ENCODE results near the gene COLGALT1. TPM values are rescaled to one million over a fixed set of nuclear protein-coding genes. Genes with fewer than 3 reads are reported as not detected.

Gene COLGALT1
- polyA plus RNA-seq, 2 of the 4 experiments (the other 2 are of a cell fraction): 57.1 to 64.4 TPM

- CTCF ChIA-PET: interaction anchor here (0.6 to 2.1 kb wide), 6 partner anchors 10 to 327 kb away, joined by 3 to 10 read pairs (median 3); no protein-coding TSS in a partner anchor
- WGBS (ENCODE audit: missing lambda C conversion rate): 73% methylated on average over 8 of the region's 8 CpGs
- FAIRE-seq: no peak
Observed at GRCh38 chr19:17529239-17530158, 25.9 kb upstream of the COLGALT1 start.

DNA sequence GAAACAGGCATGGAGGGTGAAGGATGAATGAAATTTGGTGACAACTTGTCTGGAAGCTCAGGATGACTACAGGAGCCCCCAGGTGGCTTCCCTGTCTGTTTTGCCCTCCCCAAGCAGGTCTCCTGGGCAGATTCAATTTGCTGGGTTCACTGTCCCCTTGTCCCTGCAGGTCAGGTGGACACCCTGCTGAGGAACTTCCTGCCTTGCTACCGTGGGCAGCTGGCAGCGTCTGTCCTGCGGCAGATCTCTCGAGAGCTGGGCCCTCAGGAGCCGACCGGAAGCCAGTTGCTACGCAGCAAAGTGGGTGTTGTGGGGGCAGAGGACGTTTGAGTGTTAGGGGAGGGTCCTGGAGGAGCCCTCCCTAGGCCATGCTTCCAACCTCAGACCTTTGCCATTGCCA lies 24.9 kb upstream of the COLGALT1 start:
- Histone ChIP-seq H3K4me2 (no peak overlapping the region), H3K4me3 (no peak overlapping the region), H3K27ac (0 out of 6 replicates have a peak overlapping the region, but pooled peaks of 1 of the 2 experiments have one; percentile 16), H3K4me1 (0 out of 3 replicates have a peak, but pooled peaks cover 4% of the 10 kb centered on the region), H3K9me3 (no peaks in the 10 kb centered on the region; the same call in 2 of the 3 replicates)
- ATAC-seq (peak in 1 of 2 experiments; percentile 42; a peak in 1 of 6 replicates), DNase-seq (ENCODE audit: low read depth in 1 of 2, low spot score in 1 of 2) (no peak), FAIRE-seq (no peak)
- ChIA-PET POLR2A (no interaction called here), CTCF (interaction anchor here (0.6 to 2.1 kb wide), 2 partner anchors 9 to 10 kb away, joined by 3 to 5 read pairs; no protein-coding TSS in a partner anchor)
- 48% methylated on average over 7 of the region's 8 CpGs for WGBS (ENCODE audit: missing lambda C conversion rate)
- TF ChIP-seq BHLHE40 (IDR thresholded peaks at IDR 0.05; ENCODE audit: low read depth, low read length): no peak
- no peak for TF ChIP-seq MAFK (IDR thresholded peaks at IDR 0.05; ENCODE audit: partially characterized antibody)
- no peak for TF ChIP-seq SMC3 (IDR thresholded peaks at IDR 0.05)
- TF ChIP-seq RNF2 (IDR thresholded peaks at IDR 0.05; ENCODE audit: borderline replicate concordance, low read depth): no peak
- TF ChIP-seq NPAS2 (CRISPR knock-in tag; IDR thresholded peaks at IDR 0.05; ENCODE audit: borderline replicate concordance): no peak
- no peak for TF ChIP-seq CHD4 (IDR thresholded peaks at IDR 0.05; ENCODE audit: borderline replicate concordance)
- TF ChIP-seq ZC3H11A (IDR thresholded peaks at IDR 0.05): no peak
- TF ChIP-seq, protein P1, sequence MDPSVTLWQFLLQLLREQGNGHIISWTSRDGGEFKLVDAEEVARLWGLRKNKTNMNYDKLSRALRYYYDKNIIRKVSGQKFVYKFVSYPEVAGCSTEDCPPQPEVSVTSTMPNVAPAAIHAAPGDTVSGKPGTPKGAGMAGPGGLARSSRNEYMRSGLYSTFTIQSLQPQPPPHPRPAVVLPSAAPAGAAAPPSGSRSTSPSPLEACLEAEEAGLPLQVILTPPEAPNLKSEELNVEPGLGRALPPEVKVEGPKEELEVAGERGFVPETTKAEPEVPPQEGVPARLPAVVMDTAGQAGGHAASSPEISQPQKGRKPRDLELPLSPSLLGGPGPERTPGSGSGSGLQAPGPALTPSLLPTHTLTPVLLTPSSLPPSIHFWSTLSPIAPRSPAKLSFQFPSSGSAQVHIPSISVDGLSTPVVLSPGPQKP (IDR thresholded peaks at IDR 0.05; ENCODE audit: low read depth, low read length): no peak
- no peak for TF ChIP-seq RAD21 (conservative IDR thresholded peaks at IDR 0.05 in 1 of 2, IDR thresholded peaks at IDR 0.05 in 1 of 2)
- TF ChIP-seq, protein P2, sequence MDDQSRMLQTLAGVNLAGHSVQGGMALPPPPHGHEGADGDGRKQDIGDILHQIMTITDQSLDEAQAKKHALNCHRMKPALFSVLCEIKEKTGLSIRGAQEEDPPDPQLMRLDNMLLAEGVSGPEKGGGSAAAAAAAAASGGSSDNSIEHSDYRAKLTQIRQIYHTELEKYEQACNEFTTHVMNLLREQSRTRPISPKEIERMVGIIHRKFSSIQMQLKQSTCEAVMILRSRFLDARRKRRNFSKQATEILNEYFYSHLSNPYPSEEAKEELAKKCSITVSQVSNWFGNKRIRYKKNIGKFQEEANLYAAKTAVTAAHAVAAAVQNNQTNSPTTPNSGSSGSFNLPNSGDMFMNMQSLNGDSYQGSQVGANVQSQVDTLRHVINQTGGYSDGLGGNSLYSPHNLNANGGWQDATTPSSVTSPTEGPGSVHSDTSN (IDR thresholded peaks at IDR 0.05): no peak
- TF ChIP-seq POLR2AphosphoS2 (conservative IDR thresholded peaks at IDR 0.05; ENCODE audit: low read length): no peak
- no peak for TF ChIP-seq ESRRA (IDR thresholded peaks at IDR 0.05; ENCODE audit: borderline replicate concordance, low read length)
- TF ChIP-seq CTCF (IDR thresholded peaks at IDR 0.05): no peak
- no peak for TF ChIP-seq HDAC2 (IDR thresholded peaks at IDR 0.05)
- TF ChIP-seq EHMT2 (IDR thresholded peaks at IDR 0.05; ENCODE audit: low read depth): no peak
- TF ChIP-seq FOXS1 (CRISPR knock-in tag; IDR thresholded peaks at IDR 0.05): no peak
- TF ChIP-seq, protein P3, sequence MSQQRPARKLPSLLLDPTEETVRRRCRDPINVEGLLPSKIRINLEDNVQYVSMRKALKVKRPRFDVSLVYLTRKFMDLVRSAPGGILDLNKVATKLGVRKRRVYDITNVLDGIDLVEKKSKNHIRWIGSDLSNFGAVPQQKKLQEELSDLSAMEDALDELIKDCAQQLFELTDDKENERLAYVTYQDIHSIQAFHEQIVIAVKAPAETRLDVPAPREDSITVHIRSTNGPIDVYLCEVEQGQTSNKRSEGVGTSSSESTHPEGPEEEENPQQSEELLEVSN (IDR thresholded peaks at IDR 0.05; ENCODE audit: borderline replicate concordance, low read depth): no peak

More at GRCh38 chr19:17529239-17530158, 25.9 kb upstream of the COLGALT1 start:
- no peak overlapping the region for H3K27ac ChIP-seq
- no peaks in the 10 kb centered on the region; the same call in 2 of the 3 replicates for H3K9me3 ChIP-seq
- no peak for TF ChIP-seq POLR2AphosphoS2 (conservative IDR thresholded peaks at IDR 0.05; ENCODE audit: low read length)
- TF ChIP-seq ZNF302 (CRISPR knock-in tag; IDR thresholded peaks at IDR 0.05): no peak
- TF ChIP-seq EHMT2 (IDR thresholded peaks at IDR 0.05; ENCODE audit: low read depth): no peak
- no peak for TF ChIP-seq RARB (CRISPR knock-in tag; IDR thresholded peaks at IDR 0.05)
- TF ChIP-seq ATOH8 (CRISPR knock-in tag; IDR thresholded peaks at IDR 0.05; ENCODE audit: low read depth): no peak
- no peak for TF ChIP-seq RNF2 (IDR thresholded peaks at IDR 0.05; ENCODE audit: borderline replicate concordance, low read depth)
- TF ChIP-seq RAD21 (conservative IDR thresholded peaks at IDR 0.05 in 1 of 2, IDR thresholded peaks at IDR 0.05 in 1 of 2): no peak
- no peak for TF ChIP-seq ZFP36 (IDR thresholded peaks at IDR 0.05; ENCODE audit: borderline replicate concordance, partially characterized antibody)
- no peak for TF ChIP-seq TP53 (CRISPR knock-in tag; IDR thresholded peaks at IDR 0.05)
- TF ChIP-seq ESRRA (IDR thresholded peaks at IDR 0.05; ENCODE audit: borderline replicate concordance, low read length): no peak
- TF ChIP-seq KDM5A (IDR thresholded peaks at IDR 0.05): no peak
- TF ChIP-seq RFX5 (IDR thresholded peaks at IDR 0.05): no peak
- no peak for TF ChIP-seq JUN (IDR thresholded peaks at IDR 0.05)
- TF ChIP-seq FOSL2 (IDR thresholded peaks at IDR 0.05): no peak
- TF ChIP-seq FOSL2 (CRISPR knock-in tag; IDR thresholded peaks at IDR 0.05): no peak
- TF ChIP-seq, protein P3 (IDR thresholded peaks at IDR 0.05; ENCODE audit: borderline replicate concordance, low read depth): no peak
- no peak for TF ChIP-seq USF2 (IDR thresholded peaks at IDR 0.05)
- no peak for TF ChIP-seq MYC (IDR thresholded peaks at IDR 0.05; ENCODE audit: borderline replicate concordance, low read length)
- no peak for TF ChIP-seq HOXA7 (CRISPR knock-in tag; IDR thresholded peaks at IDR 0.05)
- no peak for TF ChIP-seq HEYL (CRISPR knock-in tag; IDR thresholded peaks at IDR 0.05)
- TF ChIP-seq HOXB13 (CRISPR knock-in tag; IDR thresholded peaks at IDR 0.05; ENCODE audit: low read depth): no peak
- POLR2A ChIA-PET: no interaction called here
- DNase-seq (ENCODE audit: low read depth in 1 of 2, low spot score in 1 of 2): no peak
- H3K4me3 ChIP-seq: no peak overlapping the region
- no peak for ATAC-seq
- H3K4me2 ChIP-seq: no peak overlapping the region
- H3K4me1 ChIP-seq: 0 out of 3 replicates have a peak, but pooled peaks cover 4% of the 10 kb centered on the region
